Right atrium auricular region (tissue), 2 donors: ENCODE measurements around the gene DGLUCY. TPM values are rescaled to one million over a fixed set of nuclear protein-coding genes. Genes with fewer than 3 reads are reported as not detected.

ENCODE experiments used
- DNase-seq: peaks from one replicate; pipeline ENCODE4 v3.0.0-alpha.2; 2019; ENCODE audit warnings: low spot score
- H3K27ac ChIP-seq, 2 donors: fragments of 200-600 bp; sonication (generic); 1 replicate in 1 of 2; 2 replicates in 1 of 2; pipeline ENCODE4 v1.5.1; 2016 to 2019
- H3K27me3 ChIP-seq, 2 donors: fragments of 200-600 bp; sonication (generic); one replicate each; pipeline versions ENCODE4 v1.5.1 to v1.6.0; 2017 to 2019
- H3K36me3 ChIP-seq: fragments of 200-600 bp; sonication (generic); one replicate; pipeline ENCODE4 v1.5.1; 2016
- H3K4me1 ChIP-seq, 2 donors: fragments of 200-600 bp; sonication (generic); one replicate each; pipeline versions ENCODE4 v1.5.1 to v1.6.0; 2017 to 2019
- H3K4me3 ChIP-seq, 2 donors: fragments of 200-600 bp; sonication (generic); 1 replicate in 1 of 2; 2 replicates in 1 of 2; pipeline ENCODE4 v1.5.1; 2017 to 2019; ENCODE audit warnings: mild to moderate bottlenecking in 1 of 2, moderate library complexity in 1 of 2
- H3K9me3 ChIP-seq, 2 donors: fragments of 200-600 bp; sonication (generic); one replicate each; pipeline ENCODE4 v1.5.1; 2019
- CTCF ChIP-seq, 2 donors: fragments of 200-600 bp; sonication (generic); IDR thresholded peaks; one replicate each; pipeline ENCODE4 v1.5.1; 2019; ENCODE audit warnings: antibody characterized with exemption in 2 of 2
- total RNA-seq, 2 donors: library from RNA; depleted of rRNA; stranded (reverse); fragments of >200 nt; gene quantifications; one replicate each; pipeline ENCODE4 v1.1.0, GENCODE V29; 2016

Gene DGLUCY
- total RNA-seq, 2 donors from 2014 or later: 81.8 to 136 TPM

GRCh38 chr14:91215381-91215780 lies 101.5 kb downstream of the DGLUCY start:
- no peak overlapping the region for H3K4me3 ChIP-seq
- peaks cover 54% of the 10 kb centered on the region for H3K36me3 ChIP-seq
- peaks cover 0 to 19% of the 10 kb centered on the region in 2 donors for H3K4me1 ChIP-seq
- no peak for TF ChIP-seq CTCF (IDR thresholded peaks at IDR 0.05)
- H3K9me3 ChIP-seq: no peaks in the 10 kb centered on the region
- no peak overlapping the region for H3K27ac ChIP-seq
- DNase-seq: no peak
- H3K27me3 ChIP-seq: no peaks in the 10 kb centered on the region

- no peak for DNase-seq
- H3K4me3 ChIP-seq: no peak overlapping the region
- H3K36me3 ChIP-seq: peaks cover 47% of the 10 kb centered on the region
- no peaks in the 10 kb centered on the region for H3K9me3 ChIP-seq
- TF ChIP-seq CTCF (IDR thresholded peaks at IDR 0.05): no peak
- peaks cover 0 to 19% of the 10 kb centered on the region in 2 donors for H3K4me1 ChIP-seq
- H3K27ac ChIP-seq: no peak overlapping the region
- H3K27me3 ChIP-seq: no peaks in the 10 kb centered on the region
Observed at GRCh38 chr14:91216731-91217226, 102.9 kb downstream of the DGLUCY start.

GRCh38 chr14:91218014-91218413 lies 104.1 kb downstream of the DGLUCY start:
- no peak overlapping the region for H3K4me3 ChIP-seq
- no peak for DNase-seq
- H3K4me1 ChIP-seq: peaks cover 0 to 26% of the 10 kb centered on the region in 2 donors
- H3K27me3 ChIP-seq: no peaks in the 10 kb centered on the region
- peaks cover 35% of the 10 kb centered on the region for H3K36me3 ChIP-seq
- TF ChIP-seq CTCF (IDR thresholded peaks at IDR 0.05): no peak
- no peaks in the 10 kb centered on the region for H3K9me3 ChIP-seq
- H3K27ac ChIP-seq: no peak overlapping the region

GRCh38 chr14:91219517-91220389 lies 105.9 kb downstream of the DGLUCY start:
- Histone ChIP-seq H3K4me1 (peaks cover 0 to 36% of the 10 kb centered on the region in 2 donors), H3K36me3 (peaks cover 35% of the 10 kb centered on the region), H3K27me3 (no peaks in the 10 kb centered on the region), H3K9me3 (no peaks in the 10 kb centered on the region), H3K4me3 (no peak overlapping the region), H3K27ac (peak overlapping the region in 1 of 2 donors; percentile 22)
- no peak for TF ChIP-seq CTCF (IDR thresholded peaks at IDR 0.05)
- DNase-seq: no peak

- Histone ChIP-seq H3K4me3 (no peak overlapping the region), H3K4me1 (peaks cover 0 to 36% of the 10 kb centered on the region in 2 donors), H3K9me3 (no peaks in the 10 kb centered on the region), H3K36me3 (peaks cover 34% of the 10 kb centered on the region), H3K27me3 (no peaks in the 10 kb centered on the region), H3K27ac (no peak overlapping the region)
- no peak for TF ChIP-seq CTCF (IDR thresholded peaks at IDR 0.05)
- no peak for DNase-seq
Observed at GRCh38 chr14:91220581-91221000, 106.7 kb downstream of the DGLUCY start.
